ENCODE data around the gene KPNA6. TPM values are rescaled to one million over a fixed set of nuclear protein-coding genes. Genes with fewer than 3 reads are reported as not detected.

KPNA6 gene
- total RNA-seq (2022) (86.9 and 109 TPM in 2 replicates), Bru-seq, nascent RNA (percentile 83 among the genes with signal in this experiment), BruChase-seq, experiment 1, labeled RNA remaining after a 6-hour chase (percentile 96 among the genes with signal in this experiment), BruChase-seq, experiment 2, labeled RNA remaining after a 2-hour chase (percentile 89 among the genes with signal in this experiment)
- long read RNA-seq, full-length matches to known transcripts: 6 of 47 reads
- long read RNA-seq, partial matches to known transcripts: 5 of 47 reads
- long read RNA-seq, other reads (novel, unspliced or antisense): 36 of 47 reads

- H3K27ac Mint-ChIP-seq (ENCODE audit: low read depth, unreplicated experiment): peak within 1 kb of the TSS; percentile 97
- DNase-seq (ENCODE audit: unreplicated experiment): peak; percentile 98
- no peaks in the 10 kb centered on the region for H3K9me3 Mint-ChIP-seq (ENCODE audit: unreplicated experiment)
- H3K4me3 Mint-ChIP-seq (ENCODE audit: unreplicated experiment): peak within 1 kb of the TSS; percentile 98
- H3K4me1 Mint-ChIP-seq (ENCODE audit: insufficient read depth, unreplicated experiment): peaks cover 11% of the 10 kb centered on the region
- ChIA-PET POLR2A (interaction anchor here (0.5 to 3.4 kb wide), 26 partner anchors 10 to 407 kb away, joined by 3 to 60 read pairs (median 4); partner anchors contain the start of genes EIF3I, IQCC, KHDRBS1 and PTP4A2), CTCF (interaction anchor here (0.5 to 2.0 kb wide), 18 partner anchors 11 to 842 kb away, joined by 3 to 12 read pairs (median 4); partner anchors contain the start of gene TMEM39B)
- TF ChIP-seq, protein P1, sequence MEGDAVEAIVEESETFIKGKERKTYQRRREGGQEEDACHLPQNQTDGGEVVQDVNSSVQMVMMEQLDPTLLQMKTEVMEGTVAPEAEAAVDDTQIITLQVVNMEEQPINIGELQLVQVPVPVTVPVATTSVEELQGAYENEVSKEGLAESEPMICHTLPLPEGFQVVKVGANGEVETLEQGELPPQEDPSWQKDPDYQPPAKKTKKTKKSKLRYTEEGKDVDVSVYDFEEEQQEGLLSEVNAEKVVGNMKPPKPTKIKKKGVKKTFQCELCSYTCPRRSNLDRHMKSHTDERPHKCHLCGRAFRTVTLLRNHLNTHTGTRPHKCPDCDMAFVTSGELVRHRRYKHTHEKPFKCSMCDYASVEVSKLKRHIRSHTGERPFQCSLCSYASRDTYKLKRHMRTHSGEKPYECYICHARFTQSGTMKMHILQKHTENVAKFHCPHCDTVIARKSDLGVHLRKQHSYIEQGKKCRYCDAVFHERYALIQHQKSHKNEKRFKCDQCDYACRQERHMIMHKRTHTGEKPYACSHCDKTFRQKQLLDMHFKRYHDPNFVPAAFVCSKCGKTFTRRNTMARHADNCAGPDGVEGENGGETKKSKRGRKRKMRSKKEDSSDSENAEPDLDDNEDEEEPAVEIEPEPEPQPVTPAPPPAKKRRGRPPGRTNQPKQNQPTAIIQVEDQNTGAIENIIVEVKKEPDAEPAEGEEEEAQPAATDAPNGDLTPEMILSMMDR (IDR thresholded peaks at IDR 0.05; ENCODE audit: unreplicated experiment): no peak
- intact Hi-C loops (cut with micrococcal nuclease): loop anchor here (2.0 kb wide), 3 partner anchors 25 to 71 kb away; partner anchors contain the start of genes TMEM39B and TXLNA
- H3K27me3 Mint-ChIP-seq (ENCODE audit: insufficient read depth, unreplicated experiment): no peaks in the 10 kb centered on the region
- peaks cover 21% of the 10 kb centered on the region for H3K36me3 Mint-ChIP-seq (ENCODE audit: insufficient read depth, unreplicated experiment)
- TSS peak; percentile 36 for BruUV-seq (replicated peaks)
Observed at GRCh38 chr1:32107742-32108661, at the start of gene KPNA6. TSS of gene KPNA6 (plus strand) at chr1:32108056. CDS start at chr1:32108131, 75 bp downstream.

DNA sequence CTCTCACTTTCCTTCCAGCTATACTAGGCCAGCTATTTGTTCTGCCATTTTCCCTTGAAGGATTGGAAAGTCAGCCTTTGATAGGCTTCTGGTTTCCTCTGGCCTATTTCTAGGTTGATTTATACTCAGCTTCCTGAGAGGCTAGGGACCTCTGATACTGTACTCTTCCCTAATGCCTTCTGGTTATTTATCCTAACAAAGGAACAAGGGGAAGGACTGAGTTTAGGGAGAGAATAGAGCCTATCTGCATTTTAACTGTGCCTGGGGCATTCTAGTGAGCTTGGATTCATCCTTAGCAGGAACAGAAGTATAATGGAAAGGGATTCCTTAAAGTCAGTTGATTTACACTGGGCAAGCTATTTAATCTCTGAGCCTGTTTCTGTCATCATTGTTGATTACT, 46.9 kb upstream of the KPNA6 start:
- ChIA-PET POLR2A (interaction anchor here (1.1 to 2.2 kb wide), 3 partner anchors 10 to 40 kb away, joined by 3 to 9 read pairs (median 4); no protein-coding TSS in a partner anchor), CTCF (interaction anchor here (0.7 to 0.8 kb wide), 2 partner anchors 123 to 395 kb away, joined by 3 to 4 read pairs; partner anchors contain the start of gene PTP4A2)
- no peaks in the 10 kb centered on the region for H3K27me3 Mint-ChIP-seq (ENCODE audit: insufficient read depth, unreplicated experiment)
- intact Hi-C loops (cut with micrococcal nuclease): loop anchor here (5.0 to 10.0 kb wide), 2 partner anchors 84 to 266 kb away; no protein-coding TSS in a partner anchor
- H3K36me3 Mint-ChIP-seq (ENCODE audit: insufficient read depth, unreplicated experiment): peaks cover 58% of the 10 kb centered on the region
- peaks cover 18% of the 10 kb centered on the region for H3K4me1 Mint-ChIP-seq (ENCODE audit: insufficient read depth, unreplicated experiment)
- no peak overlapping the region for H3K4me3 Mint-ChIP-seq (ENCODE audit: unreplicated experiment)
- no peak overlapping the region for H3K27ac Mint-ChIP-seq (ENCODE audit: low read depth, unreplicated experiment)
- BruUV-seq (replicated peaks): no TSS peak
- H3K9me3 Mint-ChIP-seq (ENCODE audit: unreplicated experiment): no peaks in the 10 kb centered on the region
- no peak for DNase-seq (ENCODE audit: unreplicated experiment)
- TF ChIP-seq, protein P1 (IDR thresholded peaks at IDR 0.05; ENCODE audit: unreplicated experiment): no peak

DNA sequence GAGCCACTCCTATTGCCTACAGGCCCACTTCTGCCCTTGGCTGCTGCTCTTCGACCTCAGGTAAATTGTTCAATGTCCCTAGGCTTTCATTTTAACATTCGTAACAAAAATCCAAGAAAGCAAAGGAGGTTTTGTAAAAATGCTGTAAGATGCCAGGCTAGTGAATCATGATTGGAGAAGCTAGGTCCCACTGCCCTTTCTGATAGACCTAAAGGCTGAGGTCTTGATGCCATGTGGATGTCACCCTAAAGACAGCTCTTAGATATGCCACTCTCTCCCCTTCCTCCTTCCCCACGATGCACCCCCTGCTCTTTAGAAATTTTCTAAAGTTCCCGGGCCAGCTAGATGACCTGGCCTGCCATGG, 45.0 kb upstream of the KPNA6 start:
- Mint-ChIP-seq H3K27ac (ENCODE audit: low read depth, unreplicated experiment) (peak overlapping the region; percentile 55), H3K4me3 (ENCODE audit: unreplicated experiment) (no peak overlapping the region), H3K27me3 (ENCODE audit: insufficient read depth, unreplicated experiment) (no peaks in the 10 kb centered on the region), H3K9me3 (ENCODE audit: unreplicated experiment) (no peaks in the 10 kb centered on the region), H3K4me1 (ENCODE audit: insufficient read depth, unreplicated experiment) (peaks cover 18% of the 10 kb centered on the region), H3K36me3 (ENCODE audit: insufficient read depth, unreplicated experiment) (peaks cover 61% of the 10 kb centered on the region)
- ChIA-PET POLR2A (interaction anchor here (0.9 to 1.7 kb wide), 7 partner anchors 9 to 125 kb away, joined by 3 to 8 read pairs (median 5); partner anchors contain the start of genes KPNA6, PTP4A2 and TMEM39B), CTCF (interaction anchor here (0.5 to 1.6 kb wide), 10 partner anchors 9 to 122 kb away, joined by 3 to 9 read pairs (median 3); partner anchors contain the start of gene TMEM39B)
- DNase-seq (ENCODE audit: unreplicated experiment): no peak
- intact Hi-C loops (cut with micrococcal nuclease): loop anchor here (5.0 to 10.0 kb wide), 2 partner anchors 86 to 268 kb away; no protein-coding TSS in a partner anchor
- TF ChIP-seq, protein P1 (IDR thresholded peaks at IDR 0.05; ENCODE audit: unreplicated experiment): no peak
- BruUV-seq (replicated peaks): no TSS peak
